ENCODE data around the gene ZBTB16. TPM values are rescaled to one million over a fixed set of nuclear protein-coding genes. Genes with fewer than 3 reads are reported as not detected.

Gene ZBTB16
- total and polyA plus RNA-seq, 12 donors = 7.9 to 119 (median 53.2) TPM

GRCh38 chr11:114062272-114062671 lies 2.8 kb downstream of the ZBTB16 start:
- Histone ChIP-seq H3K36me3 (replicated peaks in 1 of 2) (peaks cover 0 to 43% of the 10 kb centered on the region in 2 donors), H3K27me3 (no peaks in the 10 kb centered on the region), H3K27ac (peak overlapping the region in 2 of 5 donors; percentile 50 to 97), H3K4me3 (peak overlapping the region in 1 of 4 donors; percentile 100), H3K4me1 (replicated peaks in 1 of 2) (peaks cover 42 to 74% of the 10 kb centered on the region in 2 donors), H3K9me3 (replicated peaks in 1 of 3) (no peaks in the 10 kb centered on the region)
- TF ChIP-seq CTCF (IDR thresholded peaks at IDR 0.05) = no peak
- no peak for TF ChIP-seq POLR2A (IDR thresholded peaks at IDR 0.05)
- intact Hi-C loops (cut with DNase I) = loop anchor here (5.0 kb wide), 2 partner anchors 105 to 120 kb away; no protein-coding TSS in a partner anchor
- no peak for DNase-seq
- 81 to 91% (median 87%) methylated on average over 9 of the region's 9 CpGs for WGBS, 4 donors

GRCh38 chr11:114063149-114063828 lies 3.8 kb downstream of the ZBTB16 start:
- intact Hi-C loops (cut with DNase I) = loop anchor here (5.0 kb wide), 2 partner anchors 104 to 119 kb away; no protein-coding TSS in a partner anchor
- Histone ChIP-seq H3K36me3 (replicated peaks in 1 of 2) (peaks cover 0 to 52% of the 10 kb centered on the region in 2 donors), H3K4me1 (replicated peaks in 1 of 2) (peaks cover 36 to 68% of the 10 kb centered on the region in 2 donors), H3K4me3 (peak overlapping the region in 1 of 4 donors; percentile 100), H3K27ac (peak overlapping the region in 2 of 5 donors; percentile 50 to 97), H3K27me3 (no peaks in the 10 kb centered on the region), H3K9me3 (replicated peaks in 1 of 3) (no peaks in the 10 kb centered on the region)
- TF ChIP-seq CTCF (IDR thresholded peaks at IDR 0.05) = no peak
- DNase-seq = no peak
- 92 to 95% (median 93%) methylated on average over 18 to 26 of the region's 26 CpGs for WGBS, 4 donors

GRCh38 chr11:114063829-114064201 lies 4.3 kb downstream of the ZBTB16 start:
- DNase-seq = no peak
- TF ChIP-seq CTCF (IDR thresholded peaks at IDR 0.05) (no peak), POLR2A (IDR thresholded peaks at IDR 0.05) (no peak)
- peak overlapping the region in 2 of 5 donors; percentile 50 to 97 for H3K27ac ChIP-seq
- no peaks in the 10 kb centered on the region for H3K9me3 ChIP-seq (replicated peaks in 1 of 3)
- H3K4me3 ChIP-seq = peak overlapping the region in 1 of 4 donors; percentile 100
- peaks cover 0 to 57% of the 10 kb centered on the region in 2 donors for H3K36me3 ChIP-seq (replicated peaks in 1 of 2)
- 92 to 99% (median 96%) methylated on average over 7 to 8 of the region's 8 CpGs for WGBS, 4 donors
- peaks cover 32 to 64% of the 10 kb centered on the region in 2 donors for H3K4me1 ChIP-seq (replicated peaks in 1 of 2)
- H3K27me3 ChIP-seq = no peaks in the 10 kb centered on the region
- intact Hi-C loops (cut with DNase I) = loop anchor here (5.0 kb wide), 2 partner anchors 103 to 118 kb away; no protein-coding TSS in a partner anchor

- H3K9me3 ChIP-seq (replicated peaks in 1 of 3) = no peaks in the 10 kb centered on the region
- H3K27me3 ChIP-seq = no peaks in the 10 kb centered on the region
- TF ChIP-seq POLR2A (IDR thresholded peaks at IDR 0.05) (no peak), CTCF (IDR thresholded peaks at IDR 0.05) (no peak)
- intact Hi-C loops (cut with DNase I) = loop anchor here (5.0 kb wide), 2 partner anchors 103 to 118 kb away; no protein-coding TSS in a partner anchor
- peaks cover 0 to 59% of the 10 kb centered on the region in 2 donors for H3K36me3 ChIP-seq (replicated peaks in 1 of 2)
- peak overlapping the region in 2 of 5 donors; percentile 50 to 97 for H3K27ac ChIP-seq
- WGBS, 4 donors = 76 to 89% (median 81%) methylated on average over 3 to 14 of the region's 14 CpGs
- H3K4me1 ChIP-seq (replicated peaks in 1 of 2) = peaks cover 33 to 66% of the 10 kb centered on the region in 2 donors
- peak overlapping the region in 1 of 4 donors; percentile 100 for H3K4me3 ChIP-seq
- no peak for DNase-seq
These were observed 4.7 kb downstream of the ZBTB16 start for GRCh38 chr11:114064216-114064615.

Data from adrenal gland (tissue), 12 donors.